A549 treated with Mapracorat at 1 μM for 4 hours (cell line): ENCODE measurements around the gene CCDC88B. TPM values are rescaled to one million over a fixed set of nuclear protein-coding genes. Genes with fewer than 3 reads are reported as not detected.

ENCODE experiments used
- total RNA-seq: library from RNA; stranded (reverse); fragments of 200-300 nt; extraction: Qiagen RNA extraction; gene quantifications from 5 replicates; pipeline ENCODE4 v1.2.3, GENCODE V29; 2022

The CCDC88B gene
- total RNA-seq: 8.6 to 11.4 TPM (median 10.3 TPM) in 5 replicates

DNA sequence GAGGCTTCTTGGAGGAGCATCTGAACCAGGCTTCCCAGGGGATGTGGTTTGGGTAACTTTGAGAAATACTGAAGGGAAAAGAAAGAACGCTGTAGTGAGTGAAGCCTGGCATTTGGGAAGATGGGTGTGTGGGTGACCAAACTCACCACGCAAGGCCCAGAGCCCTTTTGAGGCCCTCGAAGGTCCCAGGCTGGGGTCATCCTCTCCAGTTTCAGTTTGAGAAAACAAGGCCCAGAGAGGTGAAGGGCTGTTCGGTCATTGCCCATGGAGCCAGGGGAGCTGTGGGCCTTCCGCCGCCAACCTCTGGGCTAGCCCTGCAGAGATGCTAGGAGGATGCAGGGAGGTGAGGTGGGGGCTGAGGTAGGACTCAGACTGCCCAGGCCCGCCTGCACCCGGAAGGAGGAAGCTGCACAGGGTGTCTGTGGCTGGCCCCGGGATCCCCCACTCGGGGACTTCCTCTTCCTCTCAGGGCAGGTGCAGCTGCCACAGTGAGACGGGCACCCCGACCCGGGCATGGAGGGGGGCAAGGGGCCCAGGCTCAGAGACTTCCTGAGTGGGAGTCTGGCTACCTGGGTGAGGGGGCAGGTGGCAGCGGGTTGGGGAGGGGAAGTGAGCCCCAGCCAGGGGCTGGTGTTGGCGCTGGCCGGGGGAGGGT, at the start of gene CCDC88B:
CCDC88B (plus strand) TSS at position 451 of the 655 bp plus-strand sequence; CDS start at position 514, 63 bp downstream.

GRCh38 chr11:64291262-64291751, 48.7 kb upstream of the CCDC88B start, which contains the start of gene KCNK4:
Gene KCNK4 (plus strand): TSS chr11:64291302. CDS start chr11:64293019, 1,717 bp downstream.

DNA sequence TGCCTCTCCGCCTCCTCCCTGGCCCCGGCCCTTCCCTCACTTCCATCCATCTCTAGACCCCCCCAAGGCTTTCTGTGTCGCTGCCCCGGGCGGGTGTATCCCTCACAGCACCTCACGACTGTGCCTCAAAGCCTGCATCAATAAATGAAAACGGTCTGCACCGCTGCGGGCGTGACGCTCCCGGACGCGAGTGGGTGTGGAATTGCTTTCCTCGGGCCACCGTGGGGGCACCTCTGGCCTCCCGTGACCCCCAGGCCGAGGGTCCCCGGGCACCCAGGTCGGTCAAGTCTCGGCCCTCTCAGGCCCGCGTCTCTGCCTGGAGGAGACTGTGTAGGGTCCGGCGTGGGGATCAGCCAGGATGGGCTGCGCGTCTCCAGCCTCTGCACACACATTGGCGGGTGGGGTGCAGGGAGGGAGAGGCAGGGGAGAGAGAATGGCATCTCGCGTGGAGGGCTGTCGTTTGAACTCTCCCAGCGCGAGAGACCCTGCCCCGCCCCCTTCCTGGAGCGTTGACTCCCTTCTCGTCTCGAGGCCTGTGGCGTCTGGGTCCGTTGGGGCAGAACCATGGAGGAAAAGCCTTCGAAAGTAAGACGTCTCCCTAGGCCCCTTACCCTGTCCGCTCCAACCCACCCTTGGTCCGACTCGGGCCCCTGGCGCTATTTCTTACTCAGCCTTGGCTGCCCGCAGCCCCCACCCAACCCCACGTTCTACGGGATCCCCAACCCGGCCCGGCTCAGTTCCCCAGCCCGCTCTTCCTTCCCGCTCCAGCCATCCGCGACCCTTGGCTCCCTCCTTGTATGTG, 40.0 kb upstream of the CCDC88B start, which contains the start of gene CATSPERZ:
CATSPERZ (plus strand) TSS at position 512 of the 802 bp plus-strand sequence; CDS start at position 565, 53 bp downstream.

GRCh38 chr11:64305075-64305690, 34.8 kb upstream of the CCDC88B start, which contains the start of gene ESRRA:
Gene ESRRA (plus strand): TSS chr11:64305524. CDS start chr11:64307180, 1,656 bp downstream.

DNA sequence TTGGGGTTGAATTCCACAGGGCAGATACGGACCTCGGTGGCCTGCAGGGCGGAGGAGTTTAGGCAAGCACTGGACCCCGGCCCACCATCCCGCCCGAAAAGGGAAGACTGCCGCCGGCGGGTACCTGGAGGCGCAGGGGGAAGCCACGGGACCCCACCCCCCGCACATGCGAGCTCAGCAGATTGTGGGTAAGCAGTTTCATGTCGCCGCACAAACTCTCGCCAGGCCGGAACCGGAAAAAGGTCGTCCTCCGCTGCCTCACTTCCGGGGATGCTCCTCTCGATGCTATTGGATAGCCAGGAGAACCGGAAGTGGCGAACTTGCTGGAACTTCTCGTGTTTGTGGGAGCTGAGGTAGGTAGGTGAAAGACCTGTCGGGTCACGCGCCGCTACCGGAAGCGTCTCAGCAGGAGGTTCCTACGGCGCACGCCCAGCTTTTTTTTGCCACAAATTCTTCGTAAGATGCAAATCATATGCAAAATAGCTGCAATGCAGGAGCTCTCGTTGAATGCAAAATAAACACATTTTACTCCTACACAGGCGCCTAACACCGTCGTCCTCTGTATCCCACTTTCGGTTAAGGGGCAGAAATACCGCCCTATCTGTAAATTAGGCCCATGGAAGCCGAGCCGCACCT, 22.6 kb upstream of the CCDC88B start, which contains the start of gene TRMT112:
TRMT112 (minus strand) TSS at position 235 of the 636 bp plus-strand sequence; CDS start at position 202, 33 bp downstream.

GRCh38 chr11:64317961-64318765, 21.8 kb upstream of the CCDC88B start, which contains the start of gene PRDX5:
Gene PRDX5 (plus strand): TSS chr11:64318121. CDS start chr11:64318216, 95 bp downstream.

GRCh38 chr11:64358907-64359711, 19.1 kb downstream of the CCDC88B start, which contains the start of gene RPS6KA4:
Gene RPS6KA4 (plus strand): TSS chr11:64359162. CDS start chr11:64359236, 74 bp downstream.

Other genes with a start within 250 kb of the CCDC88B start
- gene MACROD1, start 174.1 kb upstream of the CCDC88B start, total RNA-seq: 11.4 to 17.0 TPM (median 13.6 TPM) in 5 replicates
- 221 to 250 TPM (median 241 TPM) in 5 replicates for gene STIP1, start 154.0 kb upstream of the CCDC88B start, total RNA-seq
- gene FERMT3, start 133.5 kb upstream of the CCDC88B start, total RNA-seq: 0.52 to 2.3 TPM (median 1.5 TPM) in 5 replicates
- 19.7 to 25.1 TPM (median 23.2 TPM) in 5 replicates for gene TRPT1, start 114.0 kb upstream of the CCDC88B start, total RNA-seq
- gene NUDT22, start 113.9 kb upstream of the CCDC88B start, total RNA-seq: 30.1 to 40.4 TPM (median 39.0 TPM) in 5 replicates
- 17.3 to 22.9 TPM (median 19.6 TPM) in 5 replicates for gene DNAJC4, start 109.7 kb upstream of the CCDC88B start, total RNA-seq
- gene VEGFB, start 105.6 kb upstream of the CCDC88B start, total RNA-seq: 34.1 to 50.0 TPM (median 49.1 TPM) in 5 replicates
- 124 to 151 TPM (median 130 TPM) in 5 replicates for gene FKBP2, start 99.1 kb upstream of the CCDC88B start, total RNA-seq
- gene PPP1R14B, start 93.3 kb upstream of the CCDC88B start, total RNA-seq: 240 to 390 TPM (median 370 TPM) in 5 replicates
- gene PLCB3, start 88.7 kb upstream of the CCDC88B start, total RNA-seq: 16.0 to 22.8 TPM (median 20.0 TPM) in 5 replicates
- 72.9 to 96.6 TPM (median 94.9 TPM) in 5 replicates for gene BAD, start 55.5 kb upstream of the CCDC88B start, total RNA-seq
- gene GPR137, start 54.4 kb upstream of the CCDC88B start, total RNA-seq: 31.9 to 53.0 TPM (median 47.6 TPM) in 5 replicates
- not detected in 5 replicates for gene KCNK4, start 48.9 kb upstream of the CCDC88B start, total RNA-seq
- 1.7 to 2.7 TPM (median 2.4 TPM) in 5 replicates for gene CATSPERZ, start 39.8 kb upstream of the CCDC88B start, total RNA-seq
- 35.7 to 60.9 TPM (median 58.2 TPM) in 5 replicates for gene ESRRA, start 34.7 kb upstream of the CCDC88B start, total RNA-seq
- 391 to 479 TPM (median 434 TPM) in 5 replicates for gene TRMT112, start 22.6 kb upstream of the CCDC88B start, total RNA-seq
- gene PRDX5, start 22.1 kb upstream of the CCDC88B start, total RNA-seq: 399 to 495 TPM (median 464 TPM) in 5 replicates
- gene RPS6KA4, start 19.0 kb downstream of the CCDC88B start, total RNA-seq: 46.3 to 68.4 TPM (median 63.4 TPM) in 5 replicates
- gene SLC22A11, start 215.7 kb downstream of the CCDC88B start, total RNA-seq: not detected in 5 replicates